Lower leg skin (tissue), 3 donors: ENCODE data around the gene NECTIN1.

Source experiments
- CTCF ChIP-seq, 3 donors: fragments of 450-650 bp; IDR thresholded peaks; one replicate each; pipeline ENCODE4 v1.5.1; 2016; ENCODE audit warnings: antibody characterized with exemption in 3 of 3, mild to moderate bottlenecking in 3 of 3, moderate library complexity in 2 of 3
- POLR2A ChIP-seq, 2 donors: fragments of 450-650 bp; IDR thresholded peaks; one replicate each; pipeline ENCODE4 v1.6.1; 2016 to 2017; ENCODE audit warnings: antibody characterized with exemption in 2 of 2, mild to moderate bottlenecking in 1 of 2, moderate library complexity in 1 of 2

- TF ChIP-seq CTCF (IDR thresholded peaks at IDR 0.05) (no peak), POLR2A (IDR thresholded peaks at IDR 0.05) (no peak)
Observed at GRCh38 chr11:119669487-119669886, 59.5 kb downstream of the NECTIN1 start.
